Loucy (cell line): Measurements from ENCODE around the gene PDS5B.
A peak's percentile ranks its signal among the peaks of the same experiment; 100 is the strongest.

ENCODE experiments used
- H2AFZ ChIP-seq: fragments of 200-600 bp; sonication (generic); 2 replicates; pipeline ENCODE4 v1.6.0; 2016; ENCODE audit warnings: antibody characterized with exemption, mild to moderate bottlenecking, low read length, moderate library complexity
- H3F3A ChIP-seq: fragments of 200-600 bp; 2 replicates; pipeline ENCODE4 v1.6.0; 2016; ENCODE audit warnings: antibody characterized with exemption, low read depth, mild to moderate bottlenecking
- H3K27me3 ChIP-seq: fragments of 200-600 bp; sonication (generic); 2 replicates; pipeline ENCODE4 v1.6.1; 2014; ENCODE audit warnings: low read length, mild to moderate bottlenecking; ENCODE audit not compliant: insufficient read depth, poor library complexity, severe bottlenecking
- H3K36me3 ChIP-seq: fragments of 200-600 bp; sonication (generic); 2 replicates; pipeline ENCODE4 v1.6.1; 2016; ENCODE audit warnings: low read length; ENCODE audit not compliant: insufficient read depth
- H3K4me1 ChIP-seq: fragments of 200-600 bp; sonication (generic); 2 replicates; pipeline ENCODE4 v1.5.1; 2014; ENCODE audit warnings: low read length, mild to moderate bottlenecking; ENCODE audit not compliant: insufficient read depth, poor library complexity, severe bottlenecking
- H3K4me2 ChIP-seq: fragments of 200-600 bp; sonication (generic); 2 replicates; pipeline ENCODE4 v1.6.0; 2014; ENCODE audit warnings: antibody characterized with exemption, low read length, low read depth, mild to moderate bottlenecking; ENCODE audit not compliant: poor library complexity, severe bottlenecking
- H3K4me3 ChIP-seq: fragments of 200-600 bp; sonication (generic); 2 replicates; pipeline ENCODE4 v1.5.1; 2014; ENCODE audit warnings: low read length, mild to moderate bottlenecking, mixed read lengths; ENCODE audit not compliant: poor library complexity, severe bottlenecking
- H3K79me2 ChIP-seq: fragments of 200-600 bp; sonication (generic); 2 replicates; pipeline ENCODE4 v1.6.1; 2014; ENCODE audit warnings: low read length; ENCODE audit not compliant: insufficient read depth
- H3K9ac ChIP-seq: fragments of 200-600 bp; sonication (generic); 2 replicates; pipeline ENCODE4 v1.6.0; 2014; ENCODE audit warnings: mild to moderate bottlenecking, low read depth, low read length, moderate library complexity; ENCODE audit not compliant: poor library complexity, severe bottlenecking
- H3K9me2 ChIP-seq: fragments of 200-600 bp; sonication (generic); replicated peaks from 2 replicates; pipeline ENCODE4 v1.6.1; 2016; ENCODE audit warnings: low read depth, low read length, mixed read lengths
- H3K9me3 ChIP-seq: fragments of 200-600 bp; sonication (generic); 2 replicates; pipeline ENCODE4 v1.6.1; 2014; ENCODE audit warnings: mild to moderate bottlenecking, antibody characterized with exemption, low read length, low read depth; ENCODE audit not compliant: insufficient read depth
- H4K20me1 ChIP-seq: fragments of 200-600 bp; sonication (generic); 2 replicates; pipeline ENCODE4 v1.6.0; 2014; ENCODE audit warnings: antibody characterized with exemption, low read length, mild to moderate bottlenecking; ENCODE audit not compliant: insufficient read depth, poor library complexity, severe bottlenecking
- CTCF ChIP-seq: fragments of 200-600 bp; sonication (generic); conservative IDR thresholded peaks from 2 replicates; pipeline ENCODE4 v1.5.1; 2014; ENCODE audit warnings: mild to moderate bottlenecking, antibody characterized with exemption, low read length
- EZH2phosphoT487 ChIP-seq: fragments of 200-600 bp; IDR thresholded peaks from 2 replicates; pipeline ENCODE4 v1.6.1; 2018; ENCODE audit warnings: antibody characterized with exemption, mild to moderate bottlenecking, moderate library complexity, borderline replicate concordance

PDS5B gene

GRCh38 chr13:32585550-32586079, 637 bp upstream of the PDS5B start:
- H3F3A ChIP-seq, result no peaks in the 10 kb centered on the region
- H3K9me3 ChIP-seq, result no peaks in the 10 kb centered on the region
- peaks cover 36% of the 10 kb centered on the region for H3K79me2 ChIP-seq
- peaks cover 34% of the 10 kb centered on the region for H4K20me1 ChIP-seq
- TF ChIP-seq EZH2phosphoT487 (no peak), CTCF (no peak)
- H2AFZ ChIP-seq, result peak overlapping the region; percentile 94
- no peaks in the 10 kb centered on the region for H3K9me2 ChIP-seq
- H3K4me2 ChIP-seq, result peak overlapping the region; percentile 87
- peak overlapping the region; percentile 63 for H3K9ac ChIP-seq
- peak overlapping the region; percentile 78 for H3K4me3 ChIP-seq
- H3K36me3 ChIP-seq, result no peaks in the 10 kb centered on the region
- no peaks in the 10 kb centered on the region for H3K27me3 ChIP-seq
- peaks cover 35% of the 10 kb centered on the region for H3K4me1 ChIP-seq

GRCh38 chr13:32587011-32587810, 959 bp downstream of the PDS5B start:
- no peaks in the 10 kb centered on the region for H3K27me3 ChIP-seq
- H3K4me1 ChIP-seq, result peaks cover 43% of the 10 kb centered on the region
- H3F3A ChIP-seq, result no peaks in the 10 kb centered on the region
- TF ChIP-seq CTCF, result no peak
- TF ChIP-seq EZH2phosphoT487, result no peak
- no peaks in the 10 kb centered on the region for H3K9me2 ChIP-seq
- H4K20me1 ChIP-seq, result peaks cover 46% of the 10 kb centered on the region
- H3K4me3 ChIP-seq, result peak overlapping the region; percentile 82
- peak overlapping the region; percentile 80 for H3K9ac ChIP-seq
- H2AFZ ChIP-seq, result peak overlapping the region; percentile 56; the same call in 1 of the 2 replicates
- no peaks in the 10 kb centered on the region for H3K9me3 ChIP-seq
- peak overlapping the region; percentile 87 for H3K4me2 ChIP-seq
- peaks cover 51% of the 10 kb centered on the region for H3K79me2 ChIP-seq
- H3K36me3 ChIP-seq, result no peaks in the 10 kb centered on the region

- TF ChIP-seq CTCF (no peak), EZH2phosphoT487 (no peak)
- peaks cover 57% of the 10 kb centered on the region for H3K79me2 ChIP-seq
- H3K36me3 ChIP-seq, result no peaks in the 10 kb centered on the region
- peak overlapping the region; percentile 80 for H3K9ac ChIP-seq
- H3K9me2 ChIP-seq, result no peaks in the 10 kb centered on the region
- H4K20me1 ChIP-seq, result peaks cover 49% of the 10 kb centered on the region
- H3K4me2 ChIP-seq, result peak overlapping the region; percentile 87
- no peaks in the 10 kb centered on the region for H3K27me3 ChIP-seq
- peaks cover 48% of the 10 kb centered on the region for H3K4me1 ChIP-seq
- H3F3A ChIP-seq, result no peaks in the 10 kb centered on the region
- peak overlapping the region; percentile 82 for H3K4me3 ChIP-seq
- H2AFZ ChIP-seq, result no peak overlapping the region
- no peaks in the 10 kb centered on the region for H3K9me3 ChIP-seq
Measured at GRCh38 chr13:32587811-32588170, 1.5 kb downstream of the PDS5B start.
